ENCODE measurements around the gene TTC28.
"Not testable (repeated sequence)": the region's sequence is repeated elsewhere in the genome, so short reads cannot be mapped to it uniquely, and the experiment has no call there.

Gene TTC28

GRCh38 chr22:28123989-28124766 is 555.5 kb downstream of the TTC28 start:
- no peak for DNase-seq

GRCh38 chr22:28120691-28121592 is 558.7 kb downstream of the TTC28 start:
- no peak for DNase-seq

DNA sequence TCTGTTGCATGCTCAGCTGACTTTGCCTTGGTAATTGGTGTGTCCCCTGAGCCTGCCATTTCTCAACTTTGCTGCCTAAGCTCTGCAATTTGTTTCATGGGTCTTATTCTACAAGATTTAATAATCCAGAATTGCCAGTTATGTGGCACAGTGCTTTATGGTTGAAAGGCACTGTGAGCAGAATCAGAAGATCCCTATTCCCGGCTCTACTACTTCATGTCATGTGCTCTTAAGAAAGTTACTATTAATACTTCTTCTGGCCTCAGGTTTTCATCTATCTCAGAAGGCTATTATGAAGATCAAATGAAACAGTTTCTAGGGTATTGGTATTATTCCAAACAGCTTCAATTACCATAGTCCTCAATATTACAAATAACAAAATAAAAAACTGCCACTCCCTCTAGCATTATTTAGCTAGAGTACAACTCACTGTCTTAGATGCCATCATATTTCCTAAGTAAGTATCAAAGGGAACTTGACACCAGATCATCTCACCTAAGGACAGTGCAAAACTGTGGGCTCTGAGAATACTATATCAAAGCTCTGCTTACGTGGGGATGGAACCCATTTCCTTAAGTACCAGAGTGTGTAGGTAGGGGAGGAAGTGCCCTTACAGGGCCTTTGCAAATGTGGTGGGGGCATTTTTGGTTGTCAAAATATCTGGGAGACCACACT is 560.5 kb downstream of the TTC28 start:
- no peak for DNase-seq

- DNase-seq = no peak
These were observed 563.4 kb downstream of the TTC28 start for GRCh38 chr22:28116219-28116673.

DNA sequence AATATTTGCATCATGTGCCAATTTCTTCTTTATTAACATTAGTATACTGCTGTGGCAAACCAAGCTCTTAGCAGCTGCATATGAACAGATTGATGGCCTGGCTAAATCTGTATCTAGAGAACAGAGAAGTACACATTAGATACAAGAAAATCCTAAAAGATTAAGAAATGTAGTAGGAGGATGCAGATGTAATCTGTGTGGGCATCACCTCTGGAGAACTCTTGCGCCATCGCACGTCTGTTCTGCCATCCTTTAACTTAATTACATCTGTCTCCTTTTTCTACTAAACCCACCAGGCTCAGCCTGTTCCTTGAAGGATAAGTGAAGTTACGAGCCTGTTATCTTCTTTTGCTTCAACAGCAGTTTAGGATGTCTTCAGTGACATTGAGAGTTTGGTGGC is 564.2 kb downstream of the TTC28 start:
- no peak for DNase-seq

DNA sequence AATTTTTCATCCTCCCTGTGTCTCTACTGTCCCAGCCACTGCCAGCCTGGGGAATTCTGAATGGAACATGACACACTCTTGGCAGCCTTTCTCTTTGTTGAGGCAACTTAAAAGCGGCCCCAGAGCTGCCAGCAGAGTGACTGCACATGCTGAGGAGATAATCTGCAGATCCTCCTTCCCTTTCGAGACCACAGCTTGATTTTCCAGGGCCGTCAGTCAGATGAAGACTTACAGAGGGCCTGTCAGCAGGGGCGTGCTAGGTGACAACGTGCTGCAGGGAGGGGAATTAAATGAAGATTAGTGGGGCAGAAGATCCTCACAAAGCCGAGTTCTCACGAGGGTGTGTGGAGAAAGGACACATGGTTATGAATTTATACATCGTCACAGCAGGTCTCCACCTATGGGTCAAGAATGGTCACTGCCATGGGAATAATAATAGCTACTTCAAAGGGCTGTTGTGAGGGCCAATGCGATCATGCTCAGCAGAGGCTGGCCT is 567.0 kb downstream of the TTC28 start:
- no peak for DNase-seq

- no peak for DNase-seq
These were observed 567.5 kb downstream of the TTC28 start for GRCh38 chr22:28112190-28112544.

GRCh38 chr22:28111501-28112189 is 568.0 kb downstream of the TTC28 start:
- DNase-seq = no peak

DNA sequence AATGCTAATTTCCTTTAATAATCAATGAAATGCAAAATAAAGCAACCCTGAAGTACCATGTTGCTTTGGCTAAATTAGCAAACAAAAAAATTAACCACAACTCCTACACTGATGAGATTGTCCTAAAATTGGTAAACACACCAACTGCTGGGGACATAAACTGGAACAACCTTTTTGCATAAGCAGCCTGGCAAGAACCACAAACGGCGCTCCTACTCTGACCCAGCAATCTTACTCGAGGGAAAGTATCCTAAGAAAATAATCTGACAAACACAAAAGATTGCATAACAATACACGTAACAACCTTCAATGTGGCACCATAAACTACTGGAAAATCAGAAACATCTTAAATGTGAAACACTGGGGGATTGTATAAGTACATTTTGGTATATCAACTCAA is 570.8 kb downstream of the TTC28 start:
- no peak for DNase-seq

- no peak for DNase-seq
These were observed 573.0 kb downstream of the TTC28 start for GRCh38 chr22:28106617-28107016.

DNA sequence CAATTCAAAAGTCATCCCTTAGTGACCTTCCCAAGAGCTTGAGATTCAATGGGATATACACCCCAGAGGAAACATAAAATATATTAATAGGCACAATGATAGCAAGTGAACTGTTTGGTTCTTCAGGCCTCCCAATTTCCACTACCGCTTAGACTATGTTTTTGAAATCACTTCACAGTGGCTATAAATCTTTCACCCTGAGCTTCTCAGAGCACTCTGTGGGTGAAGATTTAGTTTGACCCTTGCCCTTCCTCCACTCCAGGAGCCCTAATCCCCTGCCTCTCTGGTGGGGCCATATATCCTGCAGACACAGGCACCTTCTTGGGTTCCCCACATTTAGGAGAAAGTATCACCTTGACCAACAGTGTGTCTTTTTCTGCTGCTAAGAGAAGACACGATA is 573.7 kb downstream of the TTC28 start:
- no peak for DNase-seq

GRCh38 chr22:28105413-28105812 is 574.2 kb downstream of the TTC28 start:
- no peak for DNase-seq

GRCh38 chr22:28103596-28103995 is 576.0 kb downstream of the TTC28 start:
- no peak for DNase-seq

- no peak for DNase-seq
These were observed 577.4 kb downstream of the TTC28 start for GRCh38 chr22:28102151-28102812.

DNA sequence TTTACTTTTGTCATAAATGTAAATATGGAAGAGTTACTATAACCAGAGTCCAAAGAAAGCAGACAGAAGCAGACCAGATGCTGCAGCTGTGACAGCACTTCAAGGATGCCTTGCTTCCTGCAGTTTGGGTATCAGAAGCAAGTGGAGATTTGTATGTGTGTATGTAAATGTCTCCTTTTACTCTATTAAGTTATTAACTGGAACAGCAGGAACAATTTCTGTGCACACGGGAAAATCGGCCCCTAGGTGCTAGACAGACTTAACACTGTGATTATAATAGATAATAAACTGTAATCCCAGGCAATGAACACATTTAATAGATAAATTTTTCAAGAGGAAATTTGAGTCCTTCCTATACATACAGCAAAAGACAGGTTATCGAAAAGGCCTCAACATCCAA is 582.0 kb downstream of the TTC28 start:
- DNase-seq = no peak

DNA sequence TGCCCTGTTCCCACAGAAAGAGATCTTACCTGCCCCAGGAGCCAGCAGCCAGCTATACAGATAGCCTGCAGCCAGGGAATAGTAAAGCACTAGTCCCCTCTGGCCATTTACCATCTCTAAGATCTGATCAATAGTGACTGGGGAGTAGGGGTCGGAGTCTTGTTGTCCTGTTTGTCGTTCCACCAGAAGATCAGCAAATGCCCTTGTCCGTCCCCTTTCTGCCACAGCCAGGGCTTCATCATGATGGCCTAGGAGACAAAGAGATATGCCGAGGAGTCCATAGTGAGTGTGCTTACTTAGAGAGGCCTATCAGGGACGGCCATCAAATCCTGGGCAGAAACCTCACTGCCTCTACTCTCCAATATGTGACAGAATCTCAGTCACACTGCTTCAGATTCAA is 583.5 kb downstream of the TTC28 start:
- DNase-seq = no peak

DNA sequence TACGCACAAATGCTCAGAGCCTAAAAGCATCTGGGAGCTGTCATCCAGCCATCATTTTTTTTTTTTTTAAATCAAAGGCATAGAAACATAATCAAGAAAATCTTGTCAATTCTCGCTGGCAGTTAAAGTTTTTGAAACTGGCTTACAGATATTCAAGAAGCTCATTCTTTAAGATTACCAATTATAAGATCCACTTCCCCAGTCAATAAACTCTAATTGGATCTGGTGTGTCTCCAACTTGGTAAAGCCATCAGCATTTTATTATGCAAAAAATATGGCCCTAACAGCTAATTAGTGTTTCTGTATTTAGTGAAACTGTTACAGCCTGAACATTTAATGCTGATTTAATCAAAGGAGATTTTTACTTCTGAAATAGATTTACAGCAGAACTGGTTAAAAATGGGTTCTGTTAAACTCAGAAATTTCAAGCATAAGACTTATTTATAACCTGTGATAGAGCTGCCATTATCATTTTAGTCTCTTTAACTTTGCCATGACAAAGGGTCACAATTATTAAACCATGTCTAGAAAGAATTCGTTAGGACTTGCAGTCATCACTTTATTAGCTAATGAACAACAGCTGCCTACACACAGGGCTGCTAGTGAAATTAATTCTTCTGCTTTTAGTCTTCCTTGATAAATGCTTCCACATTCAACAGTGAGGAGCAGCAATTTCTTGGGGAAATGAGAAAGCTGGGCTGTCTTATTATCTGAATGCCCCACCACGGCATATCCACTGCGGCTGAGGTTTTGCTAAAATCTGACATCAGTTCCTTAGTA is 584.1 kb downstream of the TTC28 start:
- no peak for DNase-seq

DNA sequence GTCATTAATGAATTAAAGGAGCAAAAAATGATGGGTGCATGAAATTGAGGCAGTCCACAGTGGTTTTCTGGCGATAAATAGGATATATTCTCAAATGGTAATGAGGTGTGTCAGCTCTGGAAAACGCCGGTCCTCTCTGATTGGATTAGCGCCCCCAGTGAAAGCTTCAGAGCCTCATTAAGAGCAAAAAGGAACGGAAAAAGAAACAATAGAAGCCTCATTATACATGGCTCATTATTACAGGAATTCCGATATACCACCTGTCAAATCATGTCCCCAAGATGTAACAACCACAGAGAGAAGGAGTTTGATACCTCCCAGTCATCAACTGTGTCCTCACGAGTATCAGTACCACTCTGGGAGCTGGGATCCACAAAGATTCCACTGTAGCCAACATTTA is 584.9 kb downstream of the TTC28 start:
- no peak for DNase-seq

- DNase-seq = no peak
These were observed 585.9 kb downstream of the TTC28 start for GRCh38 chr22:28093711-28094110.

- no peak for DNase-seq
These were observed 588.2 kb downstream of the TTC28 start for GRCh38 chr22:28091486-28091885.

- not testable (repeated sequence) for DNase-seq
These were observed 590.1 kb downstream of the TTC28 start for GRCh38 chr22:28089541-28089940.

Data from stimulated activated CD4-positive, alpha-beta T cell treated with anti-CD3 and anti-CD28 coated beads, Interleukin-15, amount 100 ng/mL, for 24 hours (primary cell).